Fibroblast of peridontal ligament (primary cell): ENCODE measurements around the gene TCOF1.

Source experiments
- DNase-seq: peaks from one replicate; pipeline ENCODE4 v3.0.0-alpha.2; 2010; ENCODE audit errors: extremely low read depth

Gene TCOF1, protein sequence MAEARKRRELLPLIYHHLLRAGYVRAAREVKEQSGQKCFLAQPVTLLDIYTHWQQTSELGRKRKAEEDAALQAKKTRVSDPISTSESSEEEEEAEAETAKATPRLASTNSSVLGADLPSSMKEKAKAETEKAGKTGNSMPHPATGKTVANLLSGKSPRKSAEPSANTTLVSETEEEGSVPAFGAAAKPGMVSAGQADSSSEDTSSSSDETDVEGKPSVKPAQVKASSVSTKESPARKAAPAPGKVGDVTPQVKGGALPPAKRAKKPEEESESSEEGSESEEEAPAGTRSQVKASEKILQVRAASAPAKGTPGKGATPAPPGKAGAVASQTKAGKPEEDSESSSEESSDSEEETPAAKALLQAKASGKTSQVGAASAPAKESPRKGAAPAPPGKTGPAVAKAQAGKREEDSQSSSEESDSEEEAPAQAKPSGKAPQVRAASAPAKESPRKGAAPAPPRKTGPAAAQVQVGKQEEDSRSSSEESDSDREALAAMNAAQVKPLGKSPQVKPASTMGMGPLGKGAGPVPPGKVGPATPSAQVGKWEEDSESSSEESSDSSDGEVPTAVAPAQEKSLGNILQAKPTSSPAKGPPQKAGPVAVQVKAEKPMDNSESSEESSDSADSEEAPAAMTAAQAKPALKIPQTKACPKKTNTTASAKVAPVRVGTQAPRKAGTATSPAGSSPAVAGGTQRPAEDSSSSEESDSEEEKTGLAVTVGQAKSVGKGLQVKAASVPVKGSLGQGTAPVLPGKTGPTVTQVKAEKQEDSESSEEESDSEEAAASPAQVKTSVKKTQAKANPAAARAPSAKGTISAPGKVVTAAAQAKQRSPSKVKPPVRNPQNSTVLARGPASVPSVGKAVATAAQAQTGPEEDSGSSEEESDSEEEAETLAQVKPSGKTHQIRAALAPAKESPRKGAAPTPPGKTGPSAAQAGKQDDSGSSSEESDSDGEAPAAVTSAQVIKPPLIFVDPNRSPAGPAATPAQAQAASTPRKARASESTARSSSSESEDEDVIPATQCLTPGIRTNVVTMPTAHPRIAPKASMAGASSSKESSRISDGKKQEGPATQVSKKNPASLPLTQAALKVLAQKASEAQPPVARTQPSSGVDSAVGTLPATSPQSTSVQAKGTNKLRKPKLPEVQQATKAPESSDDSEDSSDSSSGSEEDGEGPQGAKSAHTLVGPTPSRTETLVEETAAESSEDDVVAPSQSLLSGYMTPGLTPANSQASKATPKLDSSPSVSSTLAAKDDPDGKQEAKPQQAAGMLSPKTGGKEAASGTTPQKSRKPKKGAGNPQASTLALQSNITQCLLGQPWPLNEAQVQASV (N-terminal part only)

DNA sequence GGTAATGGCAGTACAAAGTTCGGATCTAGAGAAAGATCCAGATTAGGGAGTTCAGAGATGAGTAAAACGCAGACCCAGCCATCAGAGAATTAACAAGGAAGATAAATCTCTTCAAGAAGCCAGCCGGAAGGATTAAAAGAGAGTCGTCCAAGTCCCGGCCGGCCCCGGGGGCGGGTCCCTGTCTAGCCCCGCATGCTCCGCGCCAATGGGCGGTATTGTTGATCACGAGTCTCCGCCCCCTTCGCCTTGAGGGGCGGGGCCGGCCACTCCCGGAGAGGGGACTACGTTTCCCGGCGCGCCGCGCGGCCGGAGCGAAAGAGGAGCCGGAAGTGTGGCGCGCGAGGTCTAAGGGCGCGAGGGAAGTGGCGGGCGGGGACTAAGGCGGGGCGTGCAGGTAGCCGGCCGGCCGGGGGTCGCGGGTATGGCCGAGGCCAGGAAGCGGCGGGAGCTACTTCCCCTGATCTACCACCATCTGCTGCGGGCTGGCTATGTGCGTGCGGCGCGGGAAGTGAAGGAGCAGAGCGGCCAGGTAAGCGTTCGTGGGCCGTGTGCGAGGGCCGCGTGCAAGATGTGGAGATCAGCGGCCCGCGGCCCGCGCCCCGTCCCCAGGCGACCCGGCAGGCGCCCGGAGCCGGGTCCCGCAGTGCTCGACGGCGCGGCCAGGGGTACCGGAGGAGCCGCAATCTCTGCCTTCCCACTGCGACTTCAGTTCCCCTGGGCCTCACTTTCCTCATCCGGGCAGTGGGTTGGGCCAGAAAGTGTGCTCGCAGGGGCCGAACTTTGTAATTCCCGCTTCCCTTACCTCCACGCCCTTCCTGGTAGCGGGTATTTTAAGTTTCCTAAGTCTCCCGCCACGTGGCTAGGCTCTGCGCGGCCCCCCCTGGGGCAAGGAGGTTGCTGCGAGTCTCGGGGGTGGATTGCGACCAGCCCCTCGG lies at the start of gene TCOF1:
TSS of gene TCOF1 (plus strand) at position 372 of the 935 bp plus-strand sequence. CDS start at position 422, 50 bp downstream.
- peak; percentile 88 for DNase-seq

DNA sequence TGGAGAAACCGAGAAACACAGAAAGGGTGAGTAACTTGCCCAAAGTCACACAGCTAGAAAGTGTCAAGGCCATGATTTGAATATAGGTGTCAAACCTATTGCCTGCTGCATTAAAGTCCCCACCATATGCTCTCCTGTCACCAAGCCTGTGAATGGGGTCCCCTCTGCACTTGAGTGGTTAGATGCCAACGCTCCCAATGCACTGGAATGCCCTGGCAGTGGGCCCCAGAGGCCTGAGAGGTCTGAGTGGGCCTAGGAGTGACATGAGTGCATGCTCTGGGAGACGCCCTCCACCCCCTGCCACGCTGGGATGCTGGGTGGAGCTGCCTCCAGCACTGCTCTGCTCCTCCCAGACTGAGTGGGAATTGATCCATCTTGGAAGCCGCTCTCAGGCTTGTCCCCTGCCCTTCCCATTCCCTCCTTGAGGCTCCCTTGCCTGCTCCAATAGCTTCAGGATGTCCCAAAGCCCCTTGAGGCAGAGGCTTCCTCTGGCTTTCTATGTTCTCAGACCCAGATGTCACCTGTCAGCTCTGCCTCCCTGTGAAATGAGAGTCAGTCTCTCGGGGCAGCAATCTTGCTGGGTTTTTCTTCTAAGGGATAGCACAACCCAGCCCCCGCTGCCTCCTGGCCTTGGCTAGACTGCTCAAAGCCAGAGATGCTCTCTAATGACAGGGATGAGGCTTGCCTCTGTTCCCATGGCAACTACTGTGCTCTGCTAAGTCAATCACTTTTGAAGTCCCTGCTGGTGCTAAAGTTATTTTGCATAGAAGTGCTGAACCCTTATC lies 48.2 kb upstream of the TCOF1 start:
- DNase-seq = no peak

DNA sequence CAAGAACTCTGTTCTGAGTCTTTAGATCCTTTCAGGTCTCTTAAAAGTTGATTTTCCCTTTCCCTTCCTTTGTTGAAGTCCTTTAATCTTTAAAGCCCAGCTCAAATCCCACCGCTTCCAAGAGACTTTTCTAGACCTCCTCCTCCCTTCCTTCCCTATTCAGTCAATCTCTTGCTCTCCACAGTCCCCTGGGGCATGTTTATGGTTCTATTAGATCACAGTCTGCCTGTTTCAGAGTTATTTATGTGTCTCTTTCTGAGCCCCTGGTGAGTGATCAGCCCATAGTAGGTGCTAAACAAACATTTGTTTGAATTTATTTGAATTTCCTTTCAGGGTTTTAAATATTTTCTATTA lies 47.6 kb upstream of the TCOF1 start:
- no peak for DNase-seq

DNA sequence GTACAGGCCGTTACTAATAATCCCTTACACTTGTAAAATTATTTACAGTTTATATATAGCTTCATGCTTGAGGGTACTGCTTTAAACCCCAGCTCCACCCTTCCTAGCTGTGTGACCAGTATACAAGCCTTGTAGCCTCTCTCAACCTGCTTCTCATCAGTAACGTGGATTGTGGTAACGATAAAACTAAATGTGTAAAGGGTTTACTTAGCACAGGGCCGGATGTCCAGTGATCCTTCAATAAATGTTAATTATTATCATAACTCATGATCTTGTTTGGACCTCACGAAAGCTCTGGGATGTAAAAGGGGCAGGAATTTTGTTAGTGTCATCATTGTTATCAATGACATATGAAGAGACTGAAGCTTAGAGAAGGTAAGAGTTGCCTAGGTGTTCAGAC lies 47.3 kb upstream of the TCOF1 start:
- no peak for DNase-seq

DNA sequence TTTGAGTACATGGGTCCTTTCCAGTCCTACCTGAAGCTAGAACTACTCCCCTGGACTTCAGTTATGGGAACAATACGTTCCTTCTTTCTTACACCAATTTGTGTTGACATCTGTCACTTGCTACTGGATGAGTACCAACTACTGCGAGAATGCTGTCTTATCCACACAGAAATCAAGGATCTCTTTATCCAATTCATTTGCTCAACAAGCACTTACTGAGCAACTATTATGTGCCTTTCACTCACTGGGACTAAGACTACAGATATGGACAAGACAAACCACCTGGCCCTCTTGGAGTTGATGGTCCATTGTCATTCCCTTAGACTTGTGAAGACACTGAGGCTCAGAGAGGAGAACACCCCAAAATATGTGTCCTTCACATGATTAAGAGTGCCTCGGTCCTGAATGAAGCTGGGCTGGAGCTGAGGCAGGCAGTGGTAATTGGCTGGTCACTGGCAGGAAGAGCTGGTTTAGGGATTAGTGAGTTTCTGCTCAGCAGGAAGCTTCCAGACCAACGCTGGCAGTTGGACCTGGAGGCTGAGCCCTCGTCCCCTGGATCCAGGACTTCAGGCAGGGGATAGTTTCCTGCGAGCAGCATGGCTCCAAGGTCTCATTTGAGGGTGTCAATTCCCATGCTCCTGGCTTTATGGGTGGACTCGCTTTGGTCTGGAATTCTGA lies 46.3 kb upstream of the TCOF1 start:
- DNase-seq = no peak

DNA sequence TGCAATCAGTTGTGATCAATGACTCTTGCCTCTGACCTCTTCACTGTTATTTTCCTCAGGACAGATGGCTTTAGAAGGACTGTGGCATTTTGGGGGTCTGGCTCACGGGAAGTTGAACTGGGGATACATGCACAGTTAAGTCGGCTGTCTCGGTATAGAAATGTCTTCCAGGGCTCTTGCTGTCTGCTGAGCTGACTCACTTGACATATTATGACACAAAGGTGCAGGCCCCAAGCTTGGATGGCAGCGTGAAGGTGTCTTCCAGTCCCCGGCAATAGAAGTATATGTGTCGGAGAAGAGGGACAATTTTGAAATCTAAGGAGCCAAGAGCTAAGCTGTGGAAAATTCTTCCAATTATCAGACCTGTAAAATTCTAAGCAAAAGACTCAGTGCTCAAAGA lies 45.0 kb upstream of the TCOF1 start:
- DNase-seq = no peak

DNA sequence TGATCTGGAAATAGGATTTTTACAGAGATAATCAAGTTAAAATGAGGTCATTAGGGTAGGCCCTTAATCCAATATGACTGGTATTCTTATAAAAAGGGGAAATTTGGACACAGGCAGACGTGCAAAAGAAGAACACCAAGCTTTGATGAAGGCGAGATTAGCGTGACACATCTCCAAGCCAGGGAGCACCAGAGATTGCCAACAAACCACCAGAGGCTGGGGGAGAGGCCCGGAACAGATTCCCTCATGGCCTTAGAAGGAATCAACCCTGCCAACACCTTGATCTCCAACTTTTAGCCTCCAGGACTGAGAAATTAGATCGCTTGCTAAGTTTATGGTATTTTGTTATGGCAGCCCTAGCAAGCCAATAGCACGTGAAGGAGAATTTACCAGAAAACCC lies 44.0 kb upstream of the TCOF1 start:
- no peak for DNase-seq

DNA sequence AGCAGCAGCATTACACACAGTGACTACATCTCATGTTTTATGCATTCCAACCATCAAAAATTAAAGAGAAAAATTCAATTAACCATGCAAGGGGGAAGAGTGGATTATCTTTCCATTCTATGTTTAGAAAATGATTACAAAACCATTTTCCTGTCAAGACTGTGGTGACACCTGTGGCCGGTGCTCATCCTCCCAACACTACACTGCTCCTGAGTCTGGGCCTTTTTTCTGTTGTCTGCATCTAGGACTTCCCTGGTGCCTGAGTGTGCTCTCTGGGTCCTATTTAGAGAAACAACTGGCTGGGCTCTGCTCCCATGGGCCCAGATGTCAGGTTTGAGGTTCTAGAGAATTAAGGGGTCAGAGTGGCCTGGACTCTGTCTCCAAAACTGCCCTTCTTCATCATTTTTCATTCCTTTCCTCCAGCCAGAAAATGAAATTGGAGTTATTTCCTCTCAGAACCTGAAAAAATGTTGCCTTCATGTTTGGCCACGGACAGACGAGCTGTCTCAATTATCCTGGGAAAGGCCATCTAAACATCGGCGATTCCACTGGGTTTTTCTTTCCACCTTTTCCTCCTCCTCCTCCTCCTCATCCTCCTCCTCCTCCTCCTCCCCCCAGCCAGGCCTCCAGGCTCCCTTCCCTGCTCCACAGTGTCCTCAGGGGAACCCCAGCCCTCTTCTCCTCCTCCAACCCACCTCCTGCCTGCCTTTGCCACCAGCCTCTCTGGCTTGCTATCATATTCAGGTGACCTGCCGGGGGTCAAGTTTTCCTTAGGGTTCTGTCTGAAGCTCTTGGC lies 43.4 kb upstream of the TCOF1 start:
- no peak for DNase-seq

DNA sequence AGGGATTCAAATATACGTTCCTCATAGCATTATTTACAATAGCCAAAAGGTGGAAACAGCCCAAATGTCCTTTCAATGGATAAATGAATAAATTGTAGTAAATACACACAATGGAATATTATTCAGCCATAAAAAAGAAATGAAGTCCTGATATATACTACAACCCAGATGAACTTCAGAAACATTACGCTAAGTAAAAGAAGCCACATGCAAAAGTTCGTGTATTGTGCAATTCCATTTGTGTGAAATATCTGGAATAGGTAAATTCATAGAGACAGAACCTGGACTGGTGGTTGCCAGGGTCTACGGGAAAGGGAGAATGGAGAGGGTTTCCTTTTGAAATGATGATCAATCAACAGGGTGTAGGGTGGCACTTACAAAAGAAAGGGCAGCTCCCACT lies 42.3 kb upstream of the TCOF1 start:
- DNase-seq = no peak

DNA sequence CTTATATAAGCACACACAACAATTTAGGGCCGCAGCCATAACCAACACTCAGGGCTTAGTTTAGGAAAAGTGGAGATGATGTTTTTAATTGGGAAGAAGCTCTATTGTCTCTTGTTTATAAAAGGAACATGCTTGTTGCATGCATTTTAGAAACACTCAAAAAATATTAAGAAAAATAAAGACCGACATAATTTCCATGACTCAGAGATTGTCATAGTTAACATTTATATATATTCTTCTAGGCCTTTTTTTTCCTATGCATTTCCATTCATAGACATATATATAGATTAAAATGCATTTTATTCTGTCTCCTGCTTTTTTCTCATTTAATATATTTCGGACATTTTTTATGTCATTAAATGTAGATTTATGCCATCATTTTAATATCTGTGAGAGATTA lies 41.2 kb upstream of the TCOF1 start:
- DNase-seq = no peak

DNA sequence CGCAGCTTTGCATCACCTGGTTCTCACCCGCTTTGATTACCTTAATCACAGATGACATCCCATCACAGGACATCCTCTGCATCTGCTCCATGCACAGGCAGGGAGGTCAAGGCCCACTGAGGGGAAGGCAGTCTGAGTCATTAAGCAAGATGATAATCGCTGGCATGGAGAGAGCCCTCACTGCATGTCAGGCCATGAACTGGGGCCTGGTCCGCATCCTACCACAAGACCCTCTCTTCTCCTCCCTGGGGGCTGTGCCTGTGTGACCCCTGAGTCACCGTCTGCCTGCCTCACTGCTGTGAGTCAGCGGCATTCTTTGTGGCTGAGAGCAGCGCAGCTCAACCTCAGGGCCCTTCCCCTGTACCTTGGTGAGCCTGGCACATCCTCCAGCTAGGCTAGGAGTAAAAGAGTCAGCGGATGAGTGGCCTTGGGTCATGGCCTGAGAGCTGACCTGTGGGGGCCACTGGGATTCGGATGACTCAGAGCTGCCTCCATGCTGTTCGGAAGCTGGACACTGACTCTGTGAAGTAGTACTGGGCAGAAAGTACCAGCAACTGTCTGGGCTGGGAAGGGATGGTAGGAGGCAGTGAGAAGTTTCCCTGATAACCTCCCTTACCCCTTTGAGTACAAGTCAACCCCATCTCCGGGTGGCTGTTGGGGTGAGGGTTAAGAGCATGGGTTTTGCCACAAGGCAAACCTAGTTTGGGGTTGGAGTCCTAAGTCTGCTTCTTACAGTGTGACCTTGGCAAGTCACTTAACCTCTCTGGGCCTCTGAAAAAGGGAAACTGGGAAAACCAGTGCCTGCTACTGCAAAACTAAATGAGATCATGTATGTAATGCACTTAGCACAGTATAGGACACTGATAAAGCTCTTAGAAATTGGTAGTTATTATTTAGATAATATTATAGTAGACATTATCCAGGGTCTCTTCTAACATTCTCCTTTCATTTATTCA lies 40.2 kb upstream of the TCOF1 start:
- peak; percentile 80 for DNase-seq

DNA sequence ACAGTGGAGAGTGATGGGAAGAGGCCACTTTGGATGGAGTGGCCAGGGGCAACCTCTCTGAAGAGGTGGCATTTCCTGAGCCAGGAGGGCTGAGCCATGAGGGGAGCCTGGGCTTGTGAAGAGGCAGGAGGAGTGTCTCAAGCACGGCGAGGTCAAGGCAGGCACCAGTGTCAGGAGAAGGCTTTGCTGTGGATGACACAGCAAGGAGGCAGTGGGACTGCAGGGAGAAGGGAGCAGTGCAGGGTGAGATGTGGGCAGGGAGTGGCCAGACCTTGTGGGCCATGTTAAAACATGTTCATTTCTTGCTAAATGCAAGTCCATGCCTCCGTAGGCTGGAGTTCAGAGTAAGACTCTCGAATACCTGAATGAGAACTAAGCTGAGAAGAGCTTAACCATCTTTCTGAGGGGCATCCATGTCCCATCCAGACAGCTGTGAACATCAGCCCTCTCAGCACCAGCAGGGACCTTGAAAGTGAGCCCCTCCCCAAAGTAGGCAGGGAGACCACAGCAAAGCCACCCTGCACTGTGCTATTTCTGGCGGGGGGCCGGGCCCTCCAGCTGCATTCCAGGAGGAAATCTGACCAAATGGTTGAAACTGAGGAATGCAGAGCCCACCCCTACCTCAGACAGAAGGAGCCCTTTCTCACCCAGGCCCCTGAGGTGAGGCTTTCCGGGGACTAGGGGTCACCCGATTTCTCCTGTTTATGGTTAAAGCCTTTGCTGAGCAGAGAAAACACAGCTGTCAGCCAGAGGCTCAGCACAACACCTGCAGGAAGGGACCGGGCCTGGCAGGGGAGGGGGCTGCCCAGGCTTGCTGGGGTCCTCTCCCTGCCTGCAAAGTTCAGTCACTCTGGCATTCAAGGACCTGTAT lies 38.6 kb upstream of the TCOF1 start:
- no peak for DNase-seq

DNA sequence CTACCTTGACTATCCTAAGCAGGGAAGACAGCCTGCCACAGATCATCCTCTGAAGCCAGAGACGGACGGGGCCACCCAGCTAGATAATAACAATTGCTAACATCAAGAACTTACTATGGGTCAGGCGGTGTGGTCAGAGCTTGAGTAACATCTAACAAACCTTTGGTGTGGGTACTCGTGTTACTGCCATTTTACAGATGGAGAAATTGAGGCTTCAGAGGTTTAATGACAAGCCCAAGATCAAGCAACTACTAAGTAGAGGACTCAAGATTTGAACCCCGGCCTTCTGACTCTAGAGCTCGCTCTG lies 38.1 kb upstream of the TCOF1 start:
- DNase-seq = no peak

DNA sequence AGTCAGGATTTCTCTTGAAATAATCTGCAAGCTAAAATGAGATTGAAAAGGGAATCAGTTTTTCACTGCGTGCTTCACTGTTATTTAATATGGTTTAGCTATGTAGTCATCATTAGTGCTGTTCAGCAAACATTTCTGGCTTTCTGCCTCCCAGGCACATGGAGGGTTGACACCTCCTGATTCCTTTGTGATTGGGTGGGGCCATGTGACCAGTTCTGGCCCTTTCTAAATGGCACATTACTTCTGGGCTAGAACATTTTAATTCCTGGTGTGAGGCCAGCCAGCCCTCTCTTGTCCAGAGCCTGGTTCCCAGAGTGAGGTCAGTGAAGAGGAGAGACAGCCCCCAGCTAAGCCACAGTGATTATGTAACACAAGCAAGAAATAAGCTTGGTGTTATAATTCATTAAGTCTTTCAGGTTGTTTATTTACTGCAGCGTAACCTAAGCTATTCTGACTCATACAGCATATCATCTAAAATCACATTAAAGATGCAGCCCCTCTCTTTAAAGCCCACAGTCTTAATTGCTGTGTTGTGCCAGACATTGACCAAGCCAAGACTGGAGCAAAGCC lies 37.4 kb upstream of the TCOF1 start:
- peak; percentile 84 for DNase-seq

DNA sequence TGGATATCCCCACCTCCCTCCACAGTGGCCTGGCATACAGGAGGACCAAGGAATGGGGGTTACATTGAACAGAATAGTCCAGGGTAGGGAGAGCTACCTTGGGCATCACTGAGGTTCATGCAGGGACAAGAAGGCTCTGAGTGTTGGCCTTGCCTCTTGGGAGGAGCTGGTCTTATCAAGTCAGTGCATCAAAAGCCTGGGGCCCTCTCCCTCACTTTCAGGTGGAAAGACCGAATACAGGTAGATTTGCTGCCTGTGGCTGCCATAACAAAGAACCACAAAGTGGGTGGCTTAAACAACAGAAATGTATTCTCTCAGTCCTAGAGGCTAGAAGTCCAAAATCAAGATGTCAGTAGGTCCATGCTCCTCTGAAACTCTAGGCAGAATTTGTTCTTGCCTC lies 36.3 kb upstream of the TCOF1 start:
- DNase-seq = no peak

DNA sequence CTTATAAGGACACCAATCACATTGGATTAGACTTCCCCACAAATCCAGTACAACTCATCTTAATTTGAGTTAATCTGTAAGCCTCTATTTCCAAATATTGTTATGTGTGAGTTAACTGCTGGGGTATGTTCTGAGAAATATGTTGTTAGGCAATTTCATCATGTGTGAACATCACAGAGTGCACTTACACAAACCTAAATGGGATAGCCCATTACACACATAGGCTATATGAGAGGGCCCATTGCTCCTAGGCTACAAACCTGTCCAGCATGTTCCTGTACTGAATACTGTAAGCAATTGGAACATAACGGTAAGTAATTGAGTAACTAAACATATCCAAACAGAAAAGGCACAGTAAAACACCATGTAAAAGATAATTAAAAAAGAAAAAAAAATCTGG lies 35.7 kb upstream of the TCOF1 start:
- peak; percentile 40 for DNase-seq

DNA sequence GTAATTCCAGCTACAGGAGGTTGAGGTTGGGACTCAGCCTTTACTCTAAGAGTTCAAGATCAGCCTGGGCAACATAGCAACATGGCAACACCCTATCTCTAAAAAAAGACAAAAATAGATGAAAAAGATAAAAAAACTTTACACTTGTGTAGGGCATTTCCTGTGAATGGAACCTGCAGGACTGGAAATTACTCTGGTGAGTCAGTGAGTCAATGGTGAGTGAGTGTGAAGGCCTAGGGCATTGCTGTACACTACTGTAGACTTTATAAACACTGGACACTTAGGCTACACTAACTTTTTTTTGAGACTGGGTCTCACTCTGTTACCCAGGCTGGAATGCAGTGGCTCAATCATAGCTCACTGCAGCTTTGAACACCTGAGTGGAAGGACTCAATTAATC lies 35.3 kb upstream of the TCOF1 start:
- DNase-seq = no peak
